GM21447 (cell line): ENCODE measurements around the gene PLK1.
"Not testable (repeated sequence)": the region's sequence is repeated elsewhere in the genome, so short reads cannot be mapped to it uniquely, and the experiment has no call there.

Experiments
- ATAC-seq: cut with Tn5 transposase; IDR thresholded peaks from one replicate; pipeline ENCODE4 v1.9.1; 2021; ENCODE audit not compliant: unreplicated experiment

Gene PLK1

GRCh38 chr16:23678430-23679273, at the start of gene PLK1:
PLK1 (plus strand) TSS chr16:23678889; CDS start chr16:23678933, 44 bp downstream.
- peak; percentile 80 for ATAC-seq

GRCh38 chr16:23629516-23629915, 49.2 kb upstream of the PLK1 start:
- no peak for ATAC-seq

- not testable (repeated sequence) for ATAC-seq
Measured at GRCh38 chr16:23631874-23632273, 46.8 kb upstream of the PLK1 start.

- no peak for ATAC-seq
Measured at GRCh38 chr16:23634461-23635036, 44.1 kb upstream of the PLK1 start.

- ATAC-seq, result no peak
Measured at GRCh38 chr16:23635958-23636357, 42.7 kb upstream of the PLK1 start.

- no peak for ATAC-seq
Measured at GRCh38 chr16:23640615-23640930, 38.1 kb upstream of the PLK1 start.

- ATAC-seq, result peak; percentile 96
Measured at GRCh38 chr16:23640931-23641765, 37.5 kb upstream of the PLK1 start, which contains the start of the genes DCTN5 and PALB2. DCTN5 (plus strand) TSS chr16:23641466; CDS start chr16:23641543, 77 bp downstream. PALB2 (minus strand) TSS chr16:23641310; CDS start chr16:23641157, 153 bp downstream.

GRCh38 chr16:23642246-23642774, 36.4 kb upstream of the PLK1 start:
- ATAC-seq, result no peak

- no peak for ATAC-seq
Measured at GRCh38 chr16:23650674-23651416, 27.8 kb upstream of the PLK1 start.

- peak; percentile 50 for ATAC-seq
Measured at GRCh38 chr16:23651943-23652468, 26.7 kb upstream of the PLK1 start.

- no peak for ATAC-seq
Measured at GRCh38 chr16:23663918-23664317, 14.8 kb upstream of the PLK1 start.

- no peak for ATAC-seq
Measured at GRCh38 chr16:23666571-23667354, 11.9 kb upstream of the PLK1 start.

GRCh38 chr16:23667355-23667659, 11.4 kb upstream of the PLK1 start:
- ATAC-seq, result no peak

- ATAC-seq, result no peak
Measured at GRCh38 chr16:23668225-23668624, 10.5 kb upstream of the PLK1 start.

GRCh38 chr16:23668873-23669272, 9.8 kb upstream of the PLK1 start:
- no peak for ATAC-seq

GRCh38 chr16:23670137-23670776, 8.4 kb upstream of the PLK1 start:
- peak; percentile 97 for ATAC-seq

- no peak for ATAC-seq
Measured at GRCh38 chr16:23673971-23674614, 4.6 kb upstream of the PLK1 start.

- no peak for ATAC-seq
Measured at GRCh38 chr16:23676924-23677480, 1.7 kb upstream of the PLK1 start.
